Neural cell (in vitro differentiated cells): ENCODE data around the gene RPL14. TPM values are rescaled to one million over a fixed set of nuclear protein-coding genes. Genes with fewer than 3 reads are reported as not detected.

Experiments used
- H2AFZ ChIP-seq: fragments of 200-600, 300-800 bp; sonication (generic), shearing (Covaris generic); 2 replicates; pipeline ENCODE4 v1.6.0; 2014; ENCODE audit warnings: low read depth, mild to moderate bottlenecking, antibody characterized with exemption, low read length, moderate library complexity
- H3F3A ChIP-seq: fragments of 200-600 bp; shearing (Covaris generic); 2 replicates; pipeline ENCODE4 v1.6.1; 2016; ENCODE audit warnings: mild to moderate bottlenecking, moderate library complexity, mixed read lengths, antibody characterized with exemption, low read length; ENCODE audit not compliant: insufficient read depth, poor library complexity, severe bottlenecking
- H3K27ac ChIP-seq: fragments of 200-600, 300-800 bp; sonication (generic), shearing (Covaris generic); 2 replicates; pipeline ENCODE4 v1.5.1; 2014; ENCODE audit warnings: mild to moderate bottlenecking, low read length, moderate library complexity
- H3K27me3 ChIP-seq: fragments of 300-800, 200-600 bp; sonication (generic), shearing (Covaris generic); 2 replicates; pipeline ENCODE4 v1.6.0; 2014; ENCODE audit warnings: mild to moderate bottlenecking, low read depth, low read length, moderate library complexity; ENCODE audit not compliant: insufficient read depth
- H3K36me3 ChIP-seq: fragments of 300-800, 200-600 bp; sonication (generic), shearing (Covaris generic); 2 replicates; pipeline ENCODE4 v1.5.1; 2014; ENCODE audit warnings: mild to moderate bottlenecking, antibody characterized with exemption, low read length, moderate library complexity; ENCODE audit not compliant: insufficient read depth
- H3K4me2 ChIP-seq: fragments of 300-800, 200-600 bp; sonication (generic), shearing (Covaris generic); 2 replicates; pipeline ENCODE4 v1.6.0; 2014; ENCODE audit warnings: mild to moderate bottlenecking, low read length
- H3K4me3 ChIP-seq: fragments of 300-800, 200-600 bp; sonication (generic), shearing (Covaris generic); 2 replicates; pipeline ENCODE4 v1.5.1; 2014; ENCODE audit warnings: mild to moderate bottlenecking, low read length, moderate library complexity
- H3K79me2 ChIP-seq: fragments of 200-600 bp; shearing (Covaris generic); replicated peaks from 2 replicates; pipeline ENCODE4 v1.6.0; 2014; ENCODE audit warnings: mild to moderate bottlenecking, low read length, moderate library complexity; ENCODE audit not compliant: insufficient read depth
- H3K9ac ChIP-seq: fragments of 300-800, 200-600 bp; sonication (generic), shearing (Covaris generic); 2 replicates; pipeline ENCODE4 v1.6.1; 2016; ENCODE audit warnings: mild to moderate bottlenecking, low read length, mixed read lengths
- H3K9me2 ChIP-seq: fragments of 200-600 bp; shearing (Covaris generic); 2 replicates; pipeline ENCODE4 v1.6.1; 2016; ENCODE audit warnings: mild to moderate bottlenecking, low read length, mixed read lengths; ENCODE audit not compliant: insufficient read depth
- H3K9me3 ChIP-seq: fragments of 200-600, 300-800 bp; sonication (generic), shearing (Covaris generic); 2 replicates; pipeline ENCODE4 v1.6.1; 2016; ENCODE audit warnings: mild to moderate bottlenecking, mixed run types, low read length, moderate library complexity, mixed read lengths
- H4K20me1 ChIP-seq: fragments of 200-600 bp; shearing (Covaris generic); 2 replicates; pipeline ENCODE4 v1.6.1; 2016; ENCODE audit warnings: mild to moderate bottlenecking, mixed run types; ENCODE audit not compliant: insufficient read depth
- CTCF ChIP-seq: fragments of 450-650 bp; IDR thresholded peaks from 2 replicates; pipeline ENCODE4 v1.5.1; 2014; ENCODE audit warnings: antibody characterized with exemption, mild to moderate bottlenecking, moderate library complexity; ENCODE audit not compliant: poor library complexity, severe bottlenecking
- EP300 ChIP-seq: fragments of 450-650 bp; conservative IDR thresholded peaks from 2 replicates; pipeline ENCODE4 v1.6.1; 2014; ENCODE audit warnings: antibody characterized with exemption, mild to moderate bottlenecking, moderate library complexity; ENCODE audit not compliant: poor library complexity, severe bottlenecking
- EZH2 ChIP-seq: fragments of 200-600, 300-800 bp; shearing (Covaris generic), sonication (generic); IDR thresholded peaks from 2 replicates; pipeline ENCODE4 v1.6.1; 2014; ENCODE audit warnings: antibody characterized with exemption, low read length, borderline replicate concordance, mild to moderate bottlenecking; ENCODE audit not compliant: insufficient read depth, poor library complexity, severe bottlenecking
- MXI1 ChIP-seq: fragments of 450-650 bp; conservative IDR thresholded peaks from 2 replicates; pipeline ENCODE4 v1.6.1; 2014; ENCODE audit warnings: antibody characterized with exemption, mild to moderate bottlenecking; ENCODE audit not compliant: poor library complexity, severe bottlenecking
- POLR2AphosphoS5 ChIP-seq: IDR thresholded peaks from 2 replicates; pipeline ENCODE4 v1.6.1; 2012
- RAD21 ChIP-seq: fragments of 450-650 bp; conservative IDR thresholded peaks from 2 replicates; pipeline ENCODE4 v1.6.1; 2014; ENCODE audit warnings: antibody characterized with exemption, mild to moderate bottlenecking, moderate library complexity
- REST ChIP-seq: IDR thresholded peaks from 2 replicates; pipeline ENCODE4 v1.6.1; 2012; ENCODE audit warnings: borderline replicate concordance
- SMC3 ChIP-seq: fragments of 450-650 bp; conservative IDR thresholded peaks from 2 replicates; pipeline ENCODE4 v1.6.1; 2014; ENCODE audit warnings: antibody characterized with exemption, mild to moderate bottlenecking, moderate library complexity; ENCODE audit not compliant: poor library complexity
- TAF1 ChIP-seq: IDR thresholded peaks from 2 replicates; pipeline ENCODE4 v1.6.1; 2012; ENCODE audit warnings: low read depth
- polyA plus RNA-seq: library from polyadenylated mRNA; depleted of rRNA; stranded (reverse); fragments of >200 nt; gene quantifications from 2 replicates; pipeline ENCODE4 v1.2.3, GENCODE V29; 2014

Gene RPL14
- polyA plus RNA-seq, 1 donor from 2014 or later: 273 TPM

- peak overlapping the region; percentile 78 for H3K4me3 ChIP-seq
- H3K9ac ChIP-seq: no peak overlapping the region
- no peaks in the 10 kb centered on the region for H3K9me3 ChIP-seq
- H4K20me1 ChIP-seq: no peaks in the 10 kb centered on the region
- no peak overlapping the region for H3K4me2 ChIP-seq
- H3K36me3 ChIP-seq: no peaks in the 10 kb centered on the region
- peaks cover 2% of the 10 kb centered on the region for H3F3A ChIP-seq
- H3K27ac ChIP-seq: no peak overlapping the region
- H3K27me3 ChIP-seq: no peaks in the 10 kb centered on the region
- no peak overlapping the region for H2AFZ ChIP-seq
- no peaks in the 10 kb centered on the region for H3K79me2 ChIP-seq
- no peak for TF ChIP-seq POLR2AphosphoS5
- no peak for TF ChIP-seq REST
- no peak for TF ChIP-seq SMC3
- no peak for TF ChIP-seq EP300
- no peaks in the 10 kb centered on the region for H3K9me2 ChIP-seq
Measured at GRCh38 chr3:40451551-40451950, 5.6 kb upstream of the RPL14 start.

- Histone ChIP-seq H3K4me3 (peak overlapping the region; percentile 78), H3K9me2 (no peaks in the 10 kb centered on the region), H3K79me2 (no peaks in the 10 kb centered on the region), H3K4me2 (peak overlapping the region; percentile 41), H3F3A (peaks cover 2% of the 10 kb centered on the region), H3K9ac (peak overlapping the region; percentile 94), H4K20me1 (no peaks in the 10 kb centered on the region), H3K27me3 (no peaks in the 10 kb centered on the region), H3K27ac (peak overlapping the region; percentile 94), H3K9me3 (no peaks in the 10 kb centered on the region), H3K36me3 (no peaks in the 10 kb centered on the region), H2AFZ (peak overlapping the region; percentile 94)
- TF ChIP-seq RAD21: no peak
- no peak for TF ChIP-seq MXI1
- no peak for TF ChIP-seq SMC3
- no peak for TF ChIP-seq CTCF
- no peak for TF ChIP-seq TAF1
- no peak for TF ChIP-seq EZH2
- TF ChIP-seq POLR2AphosphoS5: no peak
- no peak for TF ChIP-seq REST
- no peak for TF ChIP-seq EP300
Measured at GRCh38 chr3:40452057-40452456, 5.1 kb upstream of the RPL14 start.
